ENCODE measurements around the gene RASSF4.

- no peak for TF ChIP-seq CTCF (IDR thresholded peaks at IDR 0.05)
- no peak for TF ChIP-seq POLR2A (IDR thresholded peaks at IDR 0.05)
Measured at GRCh38 chr10:44969854-44970253, 10.3 kb downstream of the RASSF4 start.
